ENCODE data around the gene GLCE.

Gene GLCE

DNA sequence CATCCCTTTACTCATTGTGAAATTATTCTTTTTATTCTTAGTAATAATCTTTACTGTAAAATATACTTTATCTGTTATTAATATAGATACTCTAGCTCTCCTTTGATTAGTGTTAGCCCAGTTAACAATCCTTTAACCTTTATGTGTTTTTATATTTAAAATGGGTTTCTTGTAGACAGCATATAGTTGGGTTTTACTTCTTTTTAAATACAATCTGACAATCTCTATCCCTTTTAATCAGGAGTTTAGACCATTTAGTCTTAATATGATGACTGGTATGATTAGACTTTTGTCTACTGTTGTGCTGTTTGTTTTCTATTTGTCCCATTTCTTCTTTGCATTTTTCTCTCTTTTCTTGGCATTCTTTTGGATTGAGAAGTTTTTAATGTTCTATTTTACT is 30.1 kb downstream of the GLCE start:
- Histone ChIP-seq H3K9me3 (no peaks in the 10 kb centered on the region), H3K36me3 (no peaks in the 10 kb centered on the region), H3K27me3 (no peaks in the 10 kb centered on the region), H3K27ac (no peak overlapping the region), H3K4me3 (ENCODE audit: low read depth in 1 of 2, low read length in 1 of 2) (no peak overlapping the region), H3K4me1 (ENCODE audit: control insufficient read depth in 1 of 2, insufficient read depth in 1 of 2, low read depth in 1 of 2, low read length in 1 of 2) (no peaks in the 10 kb centered on the region)
- TF ChIP-seq, protein P1, sequence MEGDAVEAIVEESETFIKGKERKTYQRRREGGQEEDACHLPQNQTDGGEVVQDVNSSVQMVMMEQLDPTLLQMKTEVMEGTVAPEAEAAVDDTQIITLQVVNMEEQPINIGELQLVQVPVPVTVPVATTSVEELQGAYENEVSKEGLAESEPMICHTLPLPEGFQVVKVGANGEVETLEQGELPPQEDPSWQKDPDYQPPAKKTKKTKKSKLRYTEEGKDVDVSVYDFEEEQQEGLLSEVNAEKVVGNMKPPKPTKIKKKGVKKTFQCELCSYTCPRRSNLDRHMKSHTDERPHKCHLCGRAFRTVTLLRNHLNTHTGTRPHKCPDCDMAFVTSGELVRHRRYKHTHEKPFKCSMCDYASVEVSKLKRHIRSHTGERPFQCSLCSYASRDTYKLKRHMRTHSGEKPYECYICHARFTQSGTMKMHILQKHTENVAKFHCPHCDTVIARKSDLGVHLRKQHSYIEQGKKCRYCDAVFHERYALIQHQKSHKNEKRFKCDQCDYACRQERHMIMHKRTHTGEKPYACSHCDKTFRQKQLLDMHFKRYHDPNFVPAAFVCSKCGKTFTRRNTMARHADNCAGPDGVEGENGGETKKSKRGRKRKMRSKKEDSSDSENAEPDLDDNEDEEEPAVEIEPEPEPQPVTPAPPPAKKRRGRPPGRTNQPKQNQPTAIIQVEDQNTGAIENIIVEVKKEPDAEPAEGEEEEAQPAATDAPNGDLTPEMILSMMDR (IDR thresholded peaks at IDR 0.05) = no peak

DNA sequence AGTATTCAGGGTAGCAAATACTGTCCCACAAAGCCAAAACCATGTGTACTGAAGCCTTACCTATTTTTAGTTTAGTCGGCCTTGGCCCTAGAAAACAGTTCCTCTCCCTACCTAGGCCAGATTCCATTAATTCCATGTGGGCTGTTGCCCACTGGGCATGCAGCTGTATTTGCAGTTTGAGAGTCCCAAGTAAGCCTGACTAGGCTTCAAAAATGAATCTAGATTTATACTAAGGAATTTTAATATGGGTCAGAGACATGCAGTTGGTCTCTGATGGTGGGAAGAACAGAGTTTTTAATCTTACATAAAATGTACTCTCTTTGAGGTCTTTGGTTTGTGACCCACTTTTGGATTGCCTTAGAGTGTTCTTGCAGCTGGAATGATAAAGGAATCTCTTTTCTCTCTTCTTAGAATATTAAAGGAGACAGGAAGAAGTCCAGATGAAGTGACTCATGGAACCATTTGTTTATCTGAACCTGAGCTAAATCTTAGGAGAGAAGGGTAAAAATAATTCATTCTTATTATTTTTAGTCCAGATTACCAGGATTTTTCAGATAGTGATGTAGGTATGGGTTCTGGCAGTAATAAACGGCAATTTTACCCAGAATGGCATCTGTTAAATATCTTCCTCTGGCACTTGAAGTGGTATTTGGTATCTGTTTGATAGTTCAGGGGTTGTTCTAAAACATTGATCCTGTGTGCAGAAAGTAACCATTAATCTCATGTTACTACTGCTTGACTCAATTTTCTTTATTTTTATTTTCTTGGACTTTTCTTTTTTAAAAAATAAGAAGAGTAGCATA is 33.8 kb downstream of the GLCE start:
- Histone ChIP-seq H3K27ac (no peak overlapping the region), H3K27me3 (no peaks in the 10 kb centered on the region), H3K36me3 (no peaks in the 10 kb centered on the region), H3K4me1 (ENCODE audit: control insufficient read depth in 1 of 2, insufficient read depth in 1 of 2, low read depth in 1 of 2, low read length in 1 of 2) (no peaks in the 10 kb centered on the region), H3K9me3 (no peaks in the 10 kb centered on the region), H3K4me3 (ENCODE audit: low read depth in 1 of 2, low read length in 1 of 2) (no peak overlapping the region)
- TF ChIP-seq, protein P1 (IDR thresholded peaks at IDR 0.05) = no peak

DNA sequence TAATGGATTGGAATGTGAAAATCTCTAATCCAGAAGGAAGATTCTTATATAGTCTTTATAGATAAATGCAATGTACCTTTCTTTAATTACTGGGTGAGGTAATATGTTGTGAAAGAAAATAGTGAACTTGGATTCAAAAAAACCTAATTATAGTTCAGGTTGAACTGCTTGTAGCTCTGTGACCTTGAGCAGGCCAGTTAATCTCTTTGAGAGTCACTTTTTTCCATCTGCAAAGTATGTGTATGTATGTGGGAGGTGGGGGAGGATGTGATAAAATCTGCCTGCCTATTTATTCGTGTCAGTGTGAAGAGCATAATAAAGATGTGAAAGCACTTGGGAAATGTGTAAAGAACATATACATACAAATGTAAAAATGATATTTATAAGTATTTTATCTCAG is 34.4 kb downstream of the GLCE start:
- H3K36me3 ChIP-seq = no peaks in the 10 kb centered on the region
- TF ChIP-seq, protein P1 (IDR thresholded peaks at IDR 0.05) = no peak
- H3K4me3 ChIP-seq (ENCODE audit: low read depth in 1 of 2, low read length in 1 of 2) = no peak overlapping the region
- H3K4me1 ChIP-seq (ENCODE audit: control insufficient read depth in 1 of 2, insufficient read depth in 1 of 2, low read depth in 1 of 2, low read length in 1 of 2) = no peaks in the 10 kb centered on the region
- H3K9me3 ChIP-seq = no peaks in the 10 kb centered on the region
- no peaks in the 10 kb centered on the region for H3K27me3 ChIP-seq
- no peak overlapping the region for H3K27ac ChIP-seq

DNA sequence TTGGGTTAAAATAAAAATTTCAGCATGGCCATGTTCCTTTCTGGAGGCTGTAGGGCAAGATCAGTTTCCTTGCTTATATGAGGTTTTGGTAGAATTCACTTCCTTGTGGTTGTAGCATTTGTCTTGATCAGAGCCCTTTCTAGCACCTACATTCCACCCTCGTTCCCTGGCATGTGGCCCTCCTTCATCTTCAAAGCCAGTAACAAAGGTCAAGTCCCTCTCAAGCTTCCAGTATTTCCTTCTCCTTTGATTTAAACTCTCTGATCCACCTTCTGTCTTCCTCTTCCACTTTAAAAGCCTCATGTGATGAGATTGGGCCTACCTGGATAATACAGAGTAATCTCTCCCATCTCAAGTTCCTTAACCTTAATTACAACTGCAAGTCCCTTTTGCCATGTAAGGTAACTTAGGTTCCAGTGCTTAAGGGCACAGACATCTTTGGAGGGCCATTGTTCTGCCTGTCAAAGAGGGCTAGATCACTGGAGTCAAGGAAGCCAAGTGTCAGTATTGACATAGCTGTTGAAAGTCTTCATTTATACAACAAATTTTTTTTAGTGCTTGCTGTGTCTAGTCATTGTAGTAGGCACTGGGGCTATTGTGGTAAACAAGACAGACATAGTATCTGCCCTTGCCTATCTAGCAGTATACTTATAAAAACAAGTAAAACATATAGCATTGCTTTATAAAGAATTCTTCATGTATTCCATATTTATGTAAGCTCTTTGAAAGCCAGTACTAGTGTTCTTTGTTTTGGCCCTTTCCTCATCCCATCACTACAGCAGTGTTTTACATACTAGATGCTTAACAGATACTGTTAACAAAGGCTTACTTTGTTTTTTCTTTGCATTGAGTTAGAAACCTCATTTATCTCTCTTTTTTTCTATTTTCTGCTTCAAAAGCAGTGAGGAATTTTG is 40.7 kb downstream of the GLCE start:
- Histone ChIP-seq H3K27me3 (no peaks in the 10 kb centered on the region), H3K4me1 (ENCODE audit: control insufficient read depth in 1 of 2, insufficient read depth in 1 of 2, low read depth in 1 of 2, low read length in 1 of 2) (no peaks in the 10 kb centered on the region), H3K9me3 (no peaks in the 10 kb centered on the region), H3K36me3 (no peaks in the 10 kb centered on the region), H3K4me3 (ENCODE audit: low read depth in 1 of 2, low read length in 1 of 2) (no peak overlapping the region), H3K27ac (no peak overlapping the region)
- TF ChIP-seq, protein P1 (IDR thresholded peaks at IDR 0.05) = no peak

DNA sequence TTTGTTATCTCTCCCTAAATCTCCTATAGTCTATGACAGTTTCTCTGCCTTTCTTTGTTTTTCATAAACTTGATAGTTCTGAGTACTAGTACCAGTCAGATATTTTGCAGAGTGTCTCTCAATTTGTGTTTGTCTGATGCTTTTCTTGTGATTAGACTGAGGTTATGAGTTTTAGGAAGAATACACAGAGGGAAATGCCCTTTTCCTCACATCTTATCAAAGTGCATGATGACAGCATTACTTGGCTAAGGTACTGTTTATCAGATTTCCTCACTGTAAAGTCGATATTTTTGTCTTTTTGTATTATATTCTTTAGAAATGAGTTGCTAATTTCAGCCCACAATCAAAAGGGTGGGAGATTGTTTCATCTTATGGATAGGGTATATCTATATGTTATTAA is 45.6 kb downstream of the GLCE start:
- TF ChIP-seq, protein P1 (IDR thresholded peaks at IDR 0.05) = no peak

More for the DNA sequence above, 45.6 kb downstream of the GLCE start:
- no peaks in the 10 kb centered on the region for H3K27me3 ChIP-seq
- H3K9me3 ChIP-seq = no peaks in the 10 kb centered on the region
- no peaks in the 10 kb centered on the region for H3K36me3 ChIP-seq
- no peak overlapping the region for H3K4me3 ChIP-seq (ENCODE audit: low read depth in 1 of 2, low read length in 1 of 2)
- no peak overlapping the region for H3K27ac ChIP-seq
- H3K4me1 ChIP-seq (ENCODE audit: control insufficient read depth in 1 of 2, insufficient read depth in 1 of 2, low read depth in 1 of 2, low read length in 1 of 2) = no peaks in the 10 kb centered on the region
